ENCODE results near the gene IL31RA. TPM values are rescaled to one million over a fixed set of nuclear protein-coding genes. Genes with fewer than 3 reads are reported as not detected.

Gene IL31RA
- total RNA-seq, 1 donor = 0.43 TPM

DNA sequence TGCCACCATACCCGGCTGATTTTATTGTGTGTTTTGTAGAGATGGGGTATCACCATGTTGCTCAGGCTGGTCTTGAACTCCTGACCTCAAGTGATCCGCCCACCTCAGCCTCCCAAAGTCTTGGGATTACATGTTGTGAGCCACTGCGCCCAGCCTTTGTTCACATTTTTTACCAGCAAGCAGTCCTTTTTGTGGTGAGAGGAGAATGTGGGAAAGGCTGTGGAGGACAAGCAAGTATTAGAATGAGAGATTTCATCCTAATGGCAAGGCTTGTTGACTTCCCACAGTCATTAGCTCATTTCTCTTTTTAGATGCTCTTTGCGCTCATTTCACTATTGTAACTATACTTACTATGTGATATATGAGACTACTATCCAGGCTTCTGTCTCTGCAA is 6.1 kb downstream of the IL31RA start:
- DNase-seq (ENCODE audit: low read depth) = no peak
- TF ChIP-seq, protein P1, sequence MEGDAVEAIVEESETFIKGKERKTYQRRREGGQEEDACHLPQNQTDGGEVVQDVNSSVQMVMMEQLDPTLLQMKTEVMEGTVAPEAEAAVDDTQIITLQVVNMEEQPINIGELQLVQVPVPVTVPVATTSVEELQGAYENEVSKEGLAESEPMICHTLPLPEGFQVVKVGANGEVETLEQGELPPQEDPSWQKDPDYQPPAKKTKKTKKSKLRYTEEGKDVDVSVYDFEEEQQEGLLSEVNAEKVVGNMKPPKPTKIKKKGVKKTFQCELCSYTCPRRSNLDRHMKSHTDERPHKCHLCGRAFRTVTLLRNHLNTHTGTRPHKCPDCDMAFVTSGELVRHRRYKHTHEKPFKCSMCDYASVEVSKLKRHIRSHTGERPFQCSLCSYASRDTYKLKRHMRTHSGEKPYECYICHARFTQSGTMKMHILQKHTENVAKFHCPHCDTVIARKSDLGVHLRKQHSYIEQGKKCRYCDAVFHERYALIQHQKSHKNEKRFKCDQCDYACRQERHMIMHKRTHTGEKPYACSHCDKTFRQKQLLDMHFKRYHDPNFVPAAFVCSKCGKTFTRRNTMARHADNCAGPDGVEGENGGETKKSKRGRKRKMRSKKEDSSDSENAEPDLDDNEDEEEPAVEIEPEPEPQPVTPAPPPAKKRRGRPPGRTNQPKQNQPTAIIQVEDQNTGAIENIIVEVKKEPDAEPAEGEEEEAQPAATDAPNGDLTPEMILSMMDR (IDR thresholded peaks at IDR 0.05; ENCODE audit: insufficient read depth, low read depth, low read length) = no peak
- H3K4me3 ChIP-seq (ENCODE audit: low read depth, low read length) = no peak overlapping the region

DNA sequence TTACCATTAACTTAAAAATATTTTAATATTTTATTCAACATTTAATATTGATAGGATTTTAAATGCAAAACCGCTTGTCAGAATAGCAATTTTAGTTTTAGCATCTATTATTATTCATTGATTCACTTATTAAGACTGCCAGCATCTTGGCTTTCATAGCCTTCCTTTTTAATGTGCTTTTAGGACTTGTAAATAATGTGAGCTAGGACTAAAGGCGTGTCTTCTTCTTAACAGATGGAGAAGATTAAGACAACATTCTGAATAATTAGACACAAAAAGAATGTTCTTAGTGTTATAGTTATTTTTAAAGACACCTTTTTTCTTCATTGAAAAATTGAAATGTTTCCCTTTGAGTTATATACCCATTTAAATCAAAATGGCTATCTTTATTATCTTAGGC is 6.9 kb downstream of the IL31RA start:
- TF ChIP-seq, protein P1 (IDR thresholded peaks at IDR 0.05; ENCODE audit: insufficient read depth, low read depth, low read length) = no peak
- no peak for DNase-seq (ENCODE audit: low read depth)
- no peak overlapping the region for H3K4me3 ChIP-seq (ENCODE audit: low read depth, low read length)

DNA sequence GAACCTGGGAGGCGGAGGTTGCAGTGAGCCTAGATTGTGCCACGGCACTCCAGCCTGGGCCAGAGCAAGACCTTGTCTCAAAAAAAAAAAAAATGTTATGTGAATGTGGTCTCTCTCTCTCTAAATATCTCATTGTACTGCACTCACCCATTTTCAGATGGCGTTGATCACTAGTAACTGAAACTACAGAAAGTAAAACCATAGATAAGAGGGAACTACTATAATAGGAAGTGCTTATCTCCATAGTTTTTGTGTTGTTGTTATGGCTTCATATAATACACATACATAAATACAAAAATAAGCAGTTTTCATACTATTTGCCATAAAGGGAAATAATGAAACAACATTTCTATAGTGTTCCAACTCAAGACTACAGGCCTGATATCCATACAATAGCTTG is 9.1 kb downstream of the IL31RA start:
- DNase-seq (ENCODE audit: low read depth) = no peak
- TF ChIP-seq, protein P1 (IDR thresholded peaks at IDR 0.05; ENCODE audit: insufficient read depth, low read depth, low read length) = no peak
- H3K4me3 ChIP-seq (ENCODE audit: low read depth, low read length) = no peak overlapping the region

DNA sequence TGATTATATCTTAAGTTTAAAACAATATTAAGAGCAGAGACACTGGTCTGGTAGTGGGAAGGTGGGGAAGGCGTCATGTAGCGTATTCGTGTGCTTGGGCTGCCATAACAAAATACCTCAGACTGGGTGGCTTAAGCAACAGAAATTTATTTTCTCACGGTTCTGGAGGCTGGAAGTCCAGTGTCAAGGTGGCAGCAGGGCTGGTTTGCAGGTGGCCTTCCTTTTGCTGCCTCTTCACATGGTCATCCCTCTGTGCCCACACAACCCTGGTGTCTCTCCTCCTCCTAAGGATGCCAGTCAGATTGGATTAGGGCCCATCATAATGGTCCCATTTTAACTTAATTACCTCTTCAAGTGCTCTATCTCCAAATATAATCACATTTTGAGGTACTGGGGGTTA is 9.6 kb downstream of the IL31RA start:
- TF ChIP-seq, protein P1 (IDR thresholded peaks at IDR 0.05; ENCODE audit: insufficient read depth, low read depth, low read length) = no peak
- no peak for DNase-seq (ENCODE audit: low read depth)
- H3K4me3 ChIP-seq (ENCODE audit: low read depth, low read length) = no peak overlapping the region

DNA sequence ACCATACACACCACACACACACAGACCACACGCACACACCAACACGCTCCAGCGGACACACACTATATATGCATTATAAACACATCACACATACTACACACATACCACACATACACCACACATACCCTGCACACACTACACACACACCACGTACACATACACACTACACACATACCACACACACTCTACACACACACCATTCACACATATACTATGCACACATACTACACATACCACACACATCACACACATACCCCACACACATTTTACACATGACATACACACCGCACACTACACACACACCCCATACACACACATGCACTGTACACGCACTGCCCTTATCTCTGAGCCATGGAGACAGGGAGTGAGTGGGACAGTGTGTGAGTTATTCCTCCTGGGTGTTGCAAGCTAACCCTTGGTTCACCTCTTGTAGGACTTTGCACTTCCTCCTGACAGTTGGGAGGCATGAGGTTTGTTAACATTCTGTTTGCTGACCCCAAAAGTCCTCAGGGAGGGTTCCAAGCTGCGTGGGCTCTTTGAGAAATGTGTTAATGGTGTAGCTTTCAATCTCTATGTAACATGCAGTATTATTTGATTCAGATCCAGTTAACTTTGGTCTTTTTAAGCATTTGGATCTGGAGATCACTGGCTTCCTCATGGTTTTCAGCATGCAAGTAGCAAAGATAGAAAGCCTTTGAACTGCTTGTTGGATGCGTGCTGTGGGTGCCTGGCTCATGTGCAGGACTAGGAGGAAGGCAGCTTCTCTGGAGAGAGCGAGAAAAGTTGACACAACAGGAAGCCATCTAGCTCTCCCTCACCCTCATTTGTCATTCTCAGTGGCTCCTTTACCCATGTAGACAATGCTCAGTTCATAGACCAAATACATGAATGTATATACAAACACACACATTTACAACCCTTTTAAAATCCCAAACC is 13.7 kb downstream of the IL31RA start:
- no peak overlapping the region for H3K4me3 ChIP-seq (ENCODE audit: low read depth, low read length)
- DNase-seq (ENCODE audit: low read depth) = peak; percentile 28
- TF ChIP-seq, protein P1 (IDR thresholded peaks at IDR 0.05; ENCODE audit: insufficient read depth, low read depth, low read length) = no peak

DNA sequence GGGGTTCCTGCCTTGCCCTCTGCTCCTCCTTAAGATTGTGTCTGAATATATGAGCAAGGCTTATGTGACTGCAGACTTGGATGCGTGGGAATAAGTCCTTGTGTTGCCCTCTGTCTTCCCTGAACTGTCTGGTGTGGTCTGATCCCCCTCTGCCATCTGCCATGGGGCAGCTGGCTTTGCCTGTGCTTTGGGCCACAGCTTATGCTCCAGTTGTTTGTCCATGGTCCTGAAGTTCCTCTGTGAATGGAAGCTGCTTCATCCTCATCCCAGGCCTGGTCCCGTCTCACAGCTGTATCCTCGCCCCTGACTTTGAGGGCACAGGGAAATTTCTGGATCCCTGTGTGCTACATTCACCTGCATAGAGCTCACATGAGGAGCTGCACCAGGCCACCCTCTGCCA is 14.7 kb downstream of the IL31RA start:
- DNase-seq (ENCODE audit: low read depth) = peak; percentile 41
- TF ChIP-seq, protein P1 (IDR thresholded peaks at IDR 0.05; ENCODE audit: insufficient read depth, low read depth, low read length) = no peak
- H3K4me3 ChIP-seq (ENCODE audit: low read depth, low read length) = no peak overlapping the region
